Measurements from ENCODE around the gene SLC8A2. TPM values are rescaled to one million over a fixed set of nuclear protein-coding genes. Genes with fewer than 3 reads are reported as not detected.

The SLC8A2 gene
- total RNA-seq = not detected

- Histone ChIP-seq H3K4me3 (ENCODE audit: low read length) (no peak within 1 kb of the TSS), H3K27me3 (ENCODE audit: insufficient read depth, low read length) (peaks cover 38% of the 10 kb centered on the region), H3K9me3 (ENCODE audit: low read depth, low read length) (no peaks in the 10 kb centered on the region), H3K4me1 (ENCODE audit: insufficient read depth, low read length) (no peaks in the 10 kb centered on the region)
Measured at GRCh38 chr19:47471733-47472457, at the start of gene SLC8A2. Gene SLC8A2, minus strand, starts transcription at chr19:47471893. Its CDS starts 5,490 bp downstream, at chr19:47466403.

- Histone ChIP-seq H3K4me3 (ENCODE audit: low read length) (no peak overlapping the region), H3K4me1 (ENCODE audit: insufficient read depth, low read length) (peaks cover 41% of the 10 kb centered on the region), H3K9me3 (ENCODE audit: low read depth, low read length) (no peaks in the 10 kb centered on the region), H3K27me3 (ENCODE audit: insufficient read depth, low read length) (peaks cover 5% of the 10 kb centered on the region)
Measured at GRCh38 chr19:47520839-47521238, 49.1 kb upstream of the SLC8A2 start.

DNA sequence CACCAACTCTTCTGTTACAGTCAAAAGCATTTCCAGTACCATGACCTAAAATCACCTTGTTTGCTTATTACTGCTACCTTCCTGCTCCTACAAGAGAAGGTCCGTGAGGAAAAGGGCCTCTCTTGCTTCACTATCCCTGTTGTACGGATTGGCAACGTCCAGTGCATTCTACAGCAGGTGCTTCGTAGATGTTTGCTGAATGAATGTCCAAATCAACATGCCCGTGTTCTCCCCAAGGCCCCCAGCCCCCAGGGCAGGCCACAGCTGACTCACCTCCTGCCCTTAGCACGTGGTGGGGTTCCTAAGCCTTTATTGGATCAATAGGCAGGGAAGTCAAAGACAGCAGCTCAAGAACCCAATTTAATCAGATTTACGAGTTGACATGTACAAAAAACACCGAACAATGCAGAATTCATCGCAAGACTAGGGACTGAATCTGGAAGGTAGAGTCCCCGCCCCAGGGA lies 48.7 kb upstream of the SLC8A2 start:
- Histone ChIP-seq H3K27me3 (ENCODE audit: insufficient read depth, low read length) (peaks cover 5% of the 10 kb centered on the region), H3K4me3 (ENCODE audit: low read length) (no peak overlapping the region), H3K4me1 (ENCODE audit: insufficient read depth, low read length) (peaks cover 45% of the 10 kb centered on the region)

GRCh38 chr19:47518854-47519253 lies 47.2 kb upstream of the SLC8A2 start:
- H3K9me3 ChIP-seq (ENCODE audit: low read depth, low read length) = no peaks in the 10 kb centered on the region
- peaks cover 50% of the 10 kb centered on the region for H3K4me1 ChIP-seq (ENCODE audit: insufficient read depth, low read length)
- H3K4me3 ChIP-seq (ENCODE audit: low read length) = no peak overlapping the region

More for the DNA sequence above, 48.7 kb upstream of the SLC8A2 start:
- no peaks in the 10 kb centered on the region for H3K9me3 ChIP-seq (ENCODE audit: low read depth, low read length)

GRCh38 chr19:47518139-47518538 lies 46.4 kb upstream of the SLC8A2 start:
- Histone ChIP-seq H3K4me1 (ENCODE audit: insufficient read depth, low read length) (peaks cover 58% of the 10 kb centered on the region), H3K27me3 (ENCODE audit: insufficient read depth, low read length) (peaks cover 5% of the 10 kb centered on the region), H3K4me3 (ENCODE audit: low read length) (no peak overlapping the region), H3K9me3 (ENCODE audit: low read depth, low read length) (no peaks in the 10 kb centered on the region)

More at GRCh38 chr19:47518854-47519253, 47.2 kb upstream of the SLC8A2 start:
- peaks cover 5% of the 10 kb centered on the region for H3K27me3 ChIP-seq (ENCODE audit: insufficient read depth, low read length)

DNA sequence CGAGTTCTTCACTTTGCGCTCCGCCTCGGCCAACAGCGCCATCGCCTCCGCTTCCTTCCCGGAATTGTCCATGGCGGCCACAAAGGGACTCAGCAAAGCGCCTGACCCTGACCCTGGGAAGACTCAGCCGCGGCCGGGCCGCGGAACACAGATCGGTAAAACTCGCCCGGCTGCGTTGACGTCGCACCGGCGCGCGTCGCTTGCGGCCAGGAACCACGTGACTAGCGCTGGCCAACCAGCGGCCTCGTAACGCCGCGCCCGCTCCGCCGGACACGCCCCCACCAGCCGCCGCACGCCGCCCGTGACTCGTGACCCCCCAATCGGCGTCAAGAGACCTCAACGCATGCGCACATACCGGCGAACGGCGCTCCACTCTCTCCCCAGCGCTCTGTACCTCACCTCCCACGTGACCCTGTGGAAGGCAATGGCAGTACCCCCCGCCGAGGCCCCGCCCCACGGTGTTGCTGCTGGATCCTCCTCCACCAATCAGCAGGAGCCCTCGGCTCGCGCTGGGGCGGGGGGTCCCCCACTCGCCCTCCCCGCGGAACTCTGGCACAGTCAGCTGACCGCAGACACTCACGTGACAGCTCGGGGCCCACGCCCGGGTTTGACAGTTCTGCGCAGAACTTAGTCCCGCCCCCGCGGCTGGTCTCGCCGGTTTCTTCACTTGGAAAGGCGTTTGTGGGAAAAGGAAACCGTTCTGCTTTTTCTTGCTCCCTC lies 43.3 kb upstream of the SLC8A2 start, which contains the start of gene NAPA:
TSS of gene NAPA (minus strand) at position 195 of the 720 bp plus-strand sequence. CDS start at position 72, 123 bp downstream.
- Histone ChIP-seq H3K27me3 (ENCODE audit: insufficient read depth, low read length) (no peaks in the 10 kb centered on the region), H3K4me1 (ENCODE audit: insufficient read depth, low read length) (peaks cover 72% of the 10 kb centered on the region), H3K4me3 (ENCODE audit: low read length) (peak within 1 kb of the TSS; percentile 100)

GRCh38 chr19:47514151-47514868 lies 42.6 kb upstream of the SLC8A2 start:
- Histone ChIP-seq H3K4me1 (ENCODE audit: insufficient read depth, low read length) (peaks cover 70% of the 10 kb centered on the region), H3K27me3 (ENCODE audit: insufficient read depth, low read length) (no peaks in the 10 kb centered on the region), H3K4me3 (ENCODE audit: low read length) (peak overlapping the region; percentile 100), H3K9me3 (ENCODE audit: low read depth, low read length) (no peaks in the 10 kb centered on the region)

More for the DNA sequence above, 43.3 kb upstream of the SLC8A2 start, which contains the start of gene NAPA:
- no peaks in the 10 kb centered on the region for H3K9me3 ChIP-seq (ENCODE audit: low read depth, low read length)

- Histone ChIP-seq H3K4me1 (ENCODE audit: insufficient read depth, low read length) (peaks cover 63% of the 10 kb centered on the region), H3K9me3 (ENCODE audit: low read depth, low read length) (no peaks in the 10 kb centered on the region), H3K27me3 (ENCODE audit: insufficient read depth, low read length) (no peaks in the 10 kb centered on the region), H3K4me3 (ENCODE audit: low read length) (no peak overlapping the region)
Measured at GRCh38 chr19:47512948-47513319, 41.2 kb upstream of the SLC8A2 start.

- Histone ChIP-seq H3K9me3 (ENCODE audit: low read depth, low read length) (no peaks in the 10 kb centered on the region), H3K4me1 (ENCODE audit: insufficient read depth, low read length) (peaks cover 61% of the 10 kb centered on the region), H3K4me3 (ENCODE audit: low read length) (no peak overlapping the region)
Measured at GRCh38 chr19:47512183-47512947, 40.7 kb upstream of the SLC8A2 start.

GRCh38 chr19:47511681-47512080 lies 40.0 kb upstream of the SLC8A2 start:
- no peaks in the 10 kb centered on the region for H3K27me3 ChIP-seq (ENCODE audit: insufficient read depth, low read length)
- no peak overlapping the region for H3K4me3 ChIP-seq (ENCODE audit: low read length)
- peaks cover 54% of the 10 kb centered on the region for H3K4me1 ChIP-seq (ENCODE audit: insufficient read depth, low read length)
- H3K9me3 ChIP-seq (ENCODE audit: low read depth, low read length) = no peaks in the 10 kb centered on the region

More at GRCh38 chr19:47512183-47512947, 40.7 kb upstream of the SLC8A2 start:
- no peaks in the 10 kb centered on the region for H3K27me3 ChIP-seq (ENCODE audit: insufficient read depth, low read length)

GRCh38 chr19:47511128-47511517 lies 39.4 kb upstream of the SLC8A2 start:
- Histone ChIP-seq H3K27me3 (ENCODE audit: insufficient read depth, low read length) (no peaks in the 10 kb centered on the region), H3K9me3 (ENCODE audit: low read depth, low read length) (no peaks in the 10 kb centered on the region), H3K4me3 (ENCODE audit: low read length) (no peak overlapping the region), H3K4me1 (ENCODE audit: insufficient read depth, low read length) (peaks cover 48% of the 10 kb centered on the region)

GRCh38 chr19:47510516-47511127 lies 38.9 kb upstream of the SLC8A2 start:
- H3K27me3 ChIP-seq (ENCODE audit: insufficient read depth, low read length) = no peaks in the 10 kb centered on the region
- no peak overlapping the region for H3K4me3 ChIP-seq (ENCODE audit: low read length)
- peaks cover 43% of the 10 kb centered on the region for H3K4me1 ChIP-seq (ENCODE audit: insufficient read depth, low read length)
- no peaks in the 10 kb centered on the region for H3K9me3 ChIP-seq (ENCODE audit: low read depth, low read length)

DNA sequence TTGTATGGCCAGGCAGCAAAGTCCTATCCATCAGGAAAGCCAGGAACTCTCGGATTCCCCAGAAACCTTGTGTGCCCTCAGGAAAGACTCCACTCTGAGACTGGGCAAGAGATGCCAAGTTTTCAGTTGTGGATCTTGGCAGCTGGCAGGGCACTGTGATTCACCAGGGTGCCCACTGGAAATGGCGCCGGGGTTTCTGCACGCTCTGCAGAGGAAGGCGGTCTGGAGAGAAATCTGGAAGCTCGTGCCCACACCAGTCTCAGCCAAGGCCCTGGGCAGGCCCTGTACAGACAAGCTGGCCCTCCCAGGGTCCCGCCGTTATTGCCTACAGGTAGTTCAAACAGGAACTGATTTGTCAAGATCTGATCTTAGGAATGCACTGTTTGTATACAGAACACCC lies 38.3 kb upstream of the SLC8A2 start:
- no peak overlapping the region for H3K4me3 ChIP-seq (ENCODE audit: low read length)
- H3K9me3 ChIP-seq (ENCODE audit: low read depth, low read length) = no peaks in the 10 kb centered on the region
- peaks cover 42% of the 10 kb centered on the region for H3K4me1 ChIP-seq (ENCODE audit: insufficient read depth, low read length)
- H3K27me3 ChIP-seq (ENCODE audit: insufficient read depth, low read length) = no peaks in the 10 kb centered on the region
